SU-DHL-6 (cell line): Measurements from ENCODE around the gene TMEM132A.

Experiments used
- CTCF ChIP-seq: fragments of 200-600 bp; sonication (generic); IDR thresholded peaks from one replicate; pipeline ENCODE4 v1.5.1; 2017; ENCODE audit warnings: antibody characterized with exemption, mild to moderate bottlenecking, low read length, moderate library complexity; ENCODE audit not compliant: insufficient read depth, poor library complexity, severe bottlenecking
- EZH2phosphoT487 ChIP-seq: fragments of 200-600 bp; sonication (generic), shearing (Covaris generic); conservative IDR thresholded peaks from 2 replicates; pipeline ENCODE4 v1.6.1; 2018; ENCODE audit warnings: mild to moderate bottlenecking, antibody characterized with exemption, low read length, moderate library complexity, mixed read lengths

GRCh38 chr11:60950024-60950423, 25.8 kb downstream of the TMEM132A start:
- TF ChIP-seq CTCF (no peak), EZH2phosphoT487 (no peak)
